Renal pelvis (tissue), 4 donors: ENCODE measurements around the gene NT5C1B. TPM values are rescaled to one million over a fixed set of nuclear protein-coding genes. Genes with fewer than 3 reads are reported as not detected.

ENCODE experiments used
- DNase-seq: peaks from one replicate; pipeline ENCODE4 v3.0.0-alpha.2; 2013
- polyA plus RNA-seq, 3 donors: library from polyadenylated mRNA; unstranded; fragments of 120-200 nt; gene quantifications; one replicate each; pipeline ENCODE4 v1.2.1, GENCODE V29; 2013; ENCODE audit not compliant: insufficient read length in 3 of 3

NT5C1B gene
- polyA plus RNA-seq, 3 donors, result 0.71 to 1.0 (median 0.83) TPM

GRCh38 chr2:18551623-18552022, 37.7 kb downstream of the NT5C1B start:
- DNase-seq, result no peak

- DNase-seq, result no peak
These were observed 38.2 kb downstream of the NT5C1B start for GRCh38 chr2:18551169-18551568.

- DNase-seq, result no peak
These were observed 38.9 kb downstream of the NT5C1B start for GRCh38 chr2:18550433-18550832.

- no peak for DNase-seq
These were observed 40.3 kb downstream of the NT5C1B start for GRCh38 chr2:18549083-18549482.

GRCh38 chr2:18548621-18549020, 40.7 kb downstream of the NT5C1B start:
- DNase-seq, result no peak

GRCh38 chr2:18546567-18546966, 42.8 kb downstream of the NT5C1B start:
- no peak for DNase-seq

- DNase-seq, result no peak
These were observed 44.0 kb downstream of the NT5C1B start for GRCh38 chr2:18545384-18545783.

GRCh38 chr2:18544171-18544570, 45.2 kb downstream of the NT5C1B start:
- no peak for DNase-seq

GRCh38 chr2:18540872-18541271, 48.5 kb downstream of the NT5C1B start:
- DNase-seq, result no peak

GRCh38 chr2:18536697-18537096, 52.7 kb downstream of the NT5C1B start:
- DNase-seq, result no peak

- no peak for DNase-seq
These were observed 53.3 kb downstream of the NT5C1B start for GRCh38 chr2:18536100-18536499.

GRCh38 chr2:18531194-18531593, 58.2 kb downstream of the NT5C1B start:
- DNase-seq, result no peak

GRCh38 chr2:18527822-18528221, 61.5 kb downstream of the NT5C1B start:
- no peak for DNase-seq

GRCh38 chr2:18527326-18527725, 62.0 kb downstream of the NT5C1B start:
- no peak for DNase-seq

- DNase-seq, result no peak
These were observed 62.9 kb downstream of the NT5C1B start for GRCh38 chr2:18526429-18526828.

GRCh38 chr2:18525852-18526251, 63.5 kb downstream of the NT5C1B start:
- no peak for DNase-seq

GRCh38 chr2:18525236-18525635, 64.1 kb downstream of the NT5C1B start:
- no peak for DNase-seq

GRCh38 chr2:18522484-18523146, 66.8 kb downstream of the NT5C1B start:
- no peak for DNase-seq

GRCh38 chr2:18520451-18521425, 68.6 kb downstream of the NT5C1B start:
- DNase-seq, result peak; percentile 86

GRCh38 chr2:18519914-18520450, 69.4 kb downstream of the NT5C1B start:
- no peak for DNase-seq

- no peak for DNase-seq
These were observed 71.0 kb downstream of the NT5C1B start for GRCh38 chr2:18518116-18519111.

GRCh38 chr2:18517386-18517785, 72.0 kb downstream of the NT5C1B start:
- DNase-seq, result no peak
